ENCODE data around the gene INKA1. TPM values are rescaled to one million over a fixed set of nuclear protein-coding genes. Genes with fewer than 3 reads are reported as not detected.

INKA1 gene
- total and polyA plus RNA-seq, 9 of the 15 experiments (the other 6 are each of a cell fraction or from before 2014, with no cell fraction given) = 0.55 to 13.9 (median 6.7) TPM

DNA sequence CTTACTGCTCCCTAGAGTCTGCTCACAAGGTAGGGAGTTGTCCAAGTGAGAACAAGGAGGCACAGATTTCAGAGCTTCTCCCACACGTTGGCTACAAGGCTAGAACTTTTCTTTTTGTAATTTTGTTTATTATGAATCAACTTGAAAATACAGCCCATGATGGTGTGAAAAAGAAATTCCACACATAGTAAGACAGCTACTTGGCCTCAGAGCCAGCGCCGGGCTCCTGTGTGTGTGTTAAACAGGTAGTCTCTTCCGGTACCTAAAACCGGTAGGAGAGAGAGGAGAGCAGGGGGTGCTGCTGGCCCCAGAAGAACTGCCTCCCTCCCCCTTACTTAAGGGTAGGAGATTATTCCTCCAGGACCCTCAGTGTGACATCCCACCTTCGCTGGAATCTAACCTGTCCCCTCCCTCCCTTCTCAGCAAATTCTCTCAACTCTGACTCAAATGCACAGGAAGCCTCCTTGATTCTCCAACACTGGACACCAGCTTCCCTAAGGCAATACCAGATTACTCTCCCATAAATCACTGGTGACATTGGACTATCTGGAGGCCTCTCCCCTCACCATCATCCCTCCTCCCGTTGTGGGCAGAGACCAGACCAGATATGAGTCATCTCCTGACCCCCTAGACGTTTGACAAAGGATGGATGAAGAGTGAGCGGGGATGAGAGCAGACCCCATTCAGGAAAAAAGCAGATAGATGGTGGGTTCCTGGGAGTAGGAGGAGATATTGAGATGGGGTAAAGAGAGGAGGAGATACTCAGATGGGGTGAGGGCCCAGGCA lies 12.2 kb upstream of the INKA1 start (continued):
- TF ChIP-seq POLR2AphosphoS5 (IDR thresholded peaks at IDR 0.05; ENCODE audit: control insufficient read depth, insufficient read depth, low read depth, low read length) (no peak), CBFA2T3 (IDR thresholded peaks at IDR 0.05) (0 out of 2 replicates have a peak, but pooled peaks have one; percentile 8), ZNF324 (CRISPR knock-in tag; IDR thresholded peaks at IDR 0.05) (no peak), ZNF444 (CRISPR knock-in tag; IDR thresholded peaks at IDR 0.05) (no peak), SMARCC2 (IDR thresholded peaks at IDR 0.05; ENCODE audit: low read depth) (no peak), RCOR1 (IDR thresholded peaks at IDR 0.05; ENCODE audit: borderline replicate concordance in 1 of 2, low read depth in 2 of 2, low read length in 2 of 2) (peak in 1 of 2 experiments; percentile 62; a peak in 1 of 4 replicates), CREBBP (IDR thresholded peaks at IDR 0.05; ENCODE audit: low read depth, low read length) (no peak), MEIS2 (IDR thresholded peaks at IDR 0.05; ENCODE audit: partially characterized antibody) (peak; percentile 95), HCFC1 (IDR thresholded peaks at IDR 0.05; ENCODE audit: low read depth, low read length) (no peak), RBFOX2 (IDR thresholded peaks at IDR 0.05; ENCODE audit: low read depth, low read length) (no peak), ZNF146 (CRISPR knock-in tag; IDR thresholded peaks at IDR 0.05; ENCODE audit: unreplicated experiment) (no peak), ZNF644 (tag; IDR thresholded peaks at IDR 0.05; ENCODE audit: low read depth) (no peak), MECOM (CRISPR knock-in tag; IDR thresholded peaks at IDR 0.05) (peak; percentile 48; the same call in 1 of the 2 replicates)
- TF ChIP-seq, protein P1, sequence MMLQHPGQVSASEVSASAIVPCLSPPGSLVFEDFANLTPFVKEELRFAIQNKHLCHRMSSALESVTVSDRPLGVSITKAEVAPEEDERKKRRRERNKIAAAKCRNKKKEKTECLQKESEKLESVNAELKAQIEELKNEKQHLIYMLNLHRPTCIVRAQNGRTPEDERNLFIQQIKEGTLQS (IDR thresholded peaks at IDR 0.05) = peak; percentile 75
- TF ChIP-seq, protein P1 (CRISPR knock-in tag; conservative IDR thresholded peaks at IDR 0.05) = no peak
- TF ChIP-seq, protein P2, sequence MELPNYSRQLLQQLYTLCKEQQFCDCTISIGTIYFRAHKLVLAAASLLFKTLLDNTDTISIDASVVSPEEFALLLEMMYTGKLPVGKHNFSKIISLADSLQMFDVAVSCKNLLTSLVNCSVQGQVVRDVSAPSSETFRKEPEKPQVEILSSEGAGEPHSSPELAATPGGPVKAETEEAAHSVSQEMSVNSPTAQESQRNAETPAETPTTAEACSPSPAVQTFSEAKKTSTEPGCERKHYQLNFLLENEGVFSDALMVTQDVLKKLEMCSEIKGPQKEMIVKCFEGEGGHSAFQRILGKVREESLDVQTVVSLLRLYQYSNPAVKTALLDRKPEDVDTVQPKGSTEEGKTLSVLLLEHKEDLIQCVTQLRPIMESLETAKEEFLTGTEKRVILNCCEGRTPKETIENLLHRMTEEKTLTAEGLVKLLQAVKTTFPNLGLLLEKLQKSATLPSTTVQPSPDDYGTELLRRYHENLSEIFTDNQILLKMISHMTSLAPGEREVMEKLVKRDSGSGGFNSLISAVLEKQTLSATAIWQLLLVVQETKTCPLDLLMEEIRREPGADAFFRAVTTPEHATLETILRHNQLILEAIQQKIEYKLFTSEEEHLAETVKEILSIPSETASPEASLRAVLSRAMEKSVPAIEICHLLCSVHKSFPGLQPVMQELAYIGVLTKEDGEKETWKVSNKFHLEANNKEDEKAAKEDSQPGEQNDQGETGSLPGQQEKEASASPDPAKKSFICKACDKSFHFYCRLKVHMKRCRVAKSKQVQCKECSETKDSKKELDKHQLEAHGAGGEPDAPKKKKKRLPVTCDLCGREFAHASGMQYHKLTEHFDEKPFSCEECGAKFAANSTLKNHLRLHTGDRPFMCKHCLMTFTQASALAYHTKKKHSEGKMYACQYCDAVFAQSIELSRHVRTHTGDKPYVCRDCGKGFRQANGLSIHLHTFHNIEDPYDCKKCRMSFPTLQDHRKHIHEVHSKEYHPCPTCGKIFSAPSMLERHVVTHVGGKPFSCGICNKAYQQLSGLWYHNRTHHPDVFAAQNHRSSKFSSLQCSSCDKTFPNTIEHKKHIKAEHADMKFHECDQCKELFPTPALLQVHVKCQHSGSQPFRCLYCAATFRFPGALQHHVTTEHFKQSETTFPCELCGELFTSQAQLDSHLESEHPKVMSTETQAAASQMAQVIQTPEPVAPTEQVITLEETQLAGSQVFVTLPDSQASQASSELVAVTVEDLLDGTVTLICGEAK (IDR thresholded peaks at IDR 0.05) = no peak
- TF ChIP-seq, protein P2 (CRISPR knock-in tag; IDR thresholded peaks at IDR 0.05) = no peak
- TF ChIP-seq, protein P3, sequence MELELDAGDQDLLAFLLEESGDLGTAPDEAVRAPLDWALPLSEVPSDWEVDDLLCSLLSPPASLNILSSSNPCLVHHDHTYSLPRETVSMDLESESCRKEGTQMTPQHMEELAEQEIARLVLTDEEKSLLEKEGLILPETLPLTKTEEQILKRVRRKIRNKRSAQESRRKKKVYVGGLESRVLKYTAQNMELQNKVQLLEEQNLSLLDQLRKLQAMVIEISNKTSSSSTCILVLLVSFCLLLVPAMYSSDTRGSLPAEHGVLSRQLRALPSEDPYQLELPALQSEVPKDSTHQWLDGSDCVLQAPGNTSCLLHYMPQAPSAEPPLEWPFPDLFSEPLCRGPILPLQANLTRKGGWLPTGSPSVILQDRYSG (tag; conservative IDR thresholded peaks at IDR 0.05; ENCODE audit: low read depth) = no peak

Measured in K562 (cell line).